Neuronal stem cell (in vitro differentiated cells): ENCODE data around the gene RGS7BP.

Experiments
- DNase-seq: peaks from one replicate; pipeline ENCODE4 v3.0.0-alpha.2; 2013; ENCODE audit warnings: low spot score
- H2AFZ ChIP-seq: one replicate; pipeline ENCODE4 v1.6.1; 2013; ENCODE audit warnings: mild to moderate bottlenecking, low read length, inconsistent platforms
- H2AK5ac ChIP-seq: 2 replicates; pipeline ENCODE4 v1.6.1; 2013; ENCODE audit warnings: low read depth, mild to moderate bottlenecking, inconsistent platforms, low read length, moderate library complexity, mixed read lengths
- H2BK120ac ChIP-seq: 2 replicates; pipeline ENCODE4 v1.6.1; 2013; ENCODE audit warnings: low read depth, mild to moderate bottlenecking, inconsistent platforms, low read length, moderate library complexity, mixed read lengths
- H2BK12ac ChIP-seq: one replicate; pipeline ENCODE4 v1.6.1; 2013; ENCODE audit warnings: low read length, inconsistent platforms
- H2BK15ac ChIP-seq: 2 replicates; pipeline ENCODE4 v1.6.1; 2013; ENCODE audit warnings: mild to moderate bottlenecking, low read length, inconsistent platforms, mixed read lengths
- H2BK5ac ChIP-seq: one replicate; pipeline ENCODE4 v1.6.1; 2013; ENCODE audit warnings: inconsistent platforms, mild to moderate bottlenecking, low read length, moderate library complexity
- H3K14ac ChIP-seq: one replicate; pipeline ENCODE4 v1.6.1; 2013; ENCODE audit warnings: low read length, inconsistent platforms
- H3K18ac ChIP-seq: 2 replicates; pipeline ENCODE4 v1.6.1; 2013; ENCODE audit warnings: low read length, inconsistent platforms
- H3K23ac ChIP-seq: 2 replicates; pipeline ENCODE4 v1.6.1; 2013; ENCODE audit warnings: low read depth, mild to moderate bottlenecking, mixed read lengths, low read length, inconsistent platforms; ENCODE audit not compliant: poor library complexity
- H3K27ac ChIP-seq: replicated peaks from 3 replicates; pipeline ENCODE4 v1.5.1; 2013; ENCODE audit warnings: low read length, inconsistent platforms
- H3K27me3 ChIP-seq, 3 experiments: 2 replicates each; pipeline ENCODE4 v1.6.1; 2013; ENCODE audit warnings: low read length in 3 of 3, mild to moderate bottlenecking in 2 of 3, inconsistent platforms in 1 of 3, low read depth in 1 of 3, mixed read lengths in 1 of 3, moderate library complexity in 1 of 3; ENCODE audit not compliant: control insufficient read depth in 3 of 3, insufficient read depth in 3 of 3
- H3K36me3 ChIP-seq, 2 donors: replicated peaks in 1 of 2; 2 replicates each; pipeline ENCODE4 v1.6.1; 2013; ENCODE audit warnings: low read length in 2 of 2; ENCODE audit not compliant: control insufficient read depth in 2 of 2, insufficient read depth in 2 of 2
- H3K4ac ChIP-seq: 2 replicates; pipeline ENCODE4 v1.6.1; 2013; ENCODE audit warnings: inconsistent platforms, mild to moderate bottlenecking, low read length, moderate library complexity
- H3K4me1 ChIP-seq, 2 donors: 1 replicate in 1 of 2; 2 replicates in 1 of 2; pipeline ENCODE4 v1.6.1; 2013; ENCODE audit warnings: low read length in 2 of 2, low read depth in 1 of 2; ENCODE audit not compliant: control insufficient read depth in 2 of 2, insufficient read depth in 1 of 2
- H3K4me2 ChIP-seq: one replicate; pipeline ENCODE4 v1.6.1; 2013; ENCODE audit warnings: mild to moderate bottlenecking, low read length, inconsistent platforms; ENCODE audit not compliant: insufficient read depth, poor library complexity, severe bottlenecking
- H3K4me3 ChIP-seq, 2 donors: 2 replicates each; pipeline ENCODE4 v1.5.1; 2013; ENCODE audit warnings: low read length in 2 of 2, mild to moderate bottlenecking in 2 of 2, inconsistent platforms in 1 of 2, moderate library complexity in 1 of 2
- H3K79me1 ChIP-seq: one replicate; pipeline ENCODE4 v1.6.1; 2013; ENCODE audit warnings: low read depth, mild to moderate bottlenecking, inconsistent platforms, low read length, moderate library complexity
- H3K9ac ChIP-seq: one replicate; pipeline ENCODE4 v1.6.1; 2013; ENCODE audit warnings: mild to moderate bottlenecking, low read depth, low read length, inconsistent platforms; ENCODE audit not compliant: poor library complexity
- H3K9me3 ChIP-seq, 2 donors: replicated peaks in 1 of 2; 2 replicates each; pipeline versions ENCODE3 to v1.6.1; 2013; ENCODE audit warnings: low read length in 2 of 2, mild to moderate bottlenecking in 2 of 2, inconsistent platforms in 1 of 2, low read depth in 1 of 2, mixed read lengths in 1 of 2, moderate library complexity in 1 of 2; ENCODE audit not compliant: control insufficient read depth in 2 of 2, insufficient read depth in 1 of 2
- H4K8ac ChIP-seq: one replicate; pipeline ENCODE4 v1.6.1; 2013; ENCODE audit warnings: low read depth, mild to moderate bottlenecking, inconsistent platforms, low read length, moderate library complexity
- H4K91ac ChIP-seq: one replicate; pipeline ENCODE4 v1.6.1; 2013; ENCODE audit warnings: low read length, low read depth, mild to moderate bottlenecking, inconsistent platforms; ENCODE audit not compliant: poor library complexity
- WGBS, 2 donors: extraction: QIAGEN DNeasy Blood & Tissue Kit; methylation state at CpG; one replicate each; pipeline ENCODE4 v1.1.7; 2013; ENCODE audit warnings: missing lambda C conversion rate in 2 of 2, mixed read lengths in 1 of 2; ENCODE audit not compliant: insufficient read length in 2 of 2, insufficient replicate concordance in 1 of 2; ENCODE audit errors: extremely low coverage in 2 of 2; 5-methylcytosine and 5-hydroxymethylcytosine counted together

RGS7BP gene

DNA sequence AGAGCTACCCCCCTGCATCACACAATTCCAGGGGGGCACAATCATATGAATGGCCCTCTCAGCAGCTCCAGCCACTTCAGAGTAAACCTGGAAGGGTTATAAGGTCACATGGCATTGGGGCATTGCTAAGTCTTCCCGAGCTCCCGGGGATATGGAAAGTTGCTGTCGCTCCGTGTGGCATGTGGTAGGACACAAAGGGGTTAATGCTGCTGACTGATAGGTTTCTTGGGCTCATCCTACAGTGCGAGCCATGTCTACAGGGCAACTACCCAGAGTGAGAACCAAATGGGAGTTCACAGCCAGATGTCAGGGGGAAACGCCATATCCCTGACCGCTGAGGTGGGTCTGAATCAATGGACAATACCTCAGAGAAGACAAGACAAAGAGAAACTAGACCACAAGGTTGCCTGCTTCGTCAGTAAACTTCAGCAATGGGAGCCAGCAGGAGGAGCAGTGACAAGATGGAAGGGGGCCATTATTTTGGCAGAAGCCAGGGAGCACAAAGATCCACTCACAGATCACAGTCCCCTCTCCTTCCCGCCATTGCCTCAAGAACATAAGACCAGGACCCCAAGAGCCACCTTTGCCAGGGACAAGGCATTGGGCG is 132.1 kb downstream of the RGS7BP start:
- Histone ChIP-seq H2AFZ (peak overlapping the region; percentile 62), H2AK5ac (no peak overlapping the region), H2BK12ac (no peak overlapping the region), H2BK120ac (no peak overlapping the region), H3K4me1 (peaks cover 0 to 3% of the 10 kb centered on the region in 2 donors), H3K27ac (no peak overlapping the region), H4K91ac (no peak overlapping the region), H2BK15ac (no peak overlapping the region), H3K79me1 (no peaks in the 10 kb centered on the region), H3K27me3 (no peaks in the 10 kb centered on the region), H3K23ac (no peak overlapping the region), H2BK5ac (no peak overlapping the region), H3K9me3 (no peaks in the 10 kb centered on the region), H4K8ac (no peak overlapping the region), H3K36me3 (no peaks in the 10 kb centered on the region), H3K14ac (no peak overlapping the region), H3K4ac (no peak overlapping the region), H3K18ac (no peak overlapping the region), H3K4me2 (no peak overlapping the region), H3K4me3 (no peak overlapping the region), H3K9ac (no peak overlapping the region)
- no CpG with 5 or more reads among the region's 10 CpGs for WGBS, 2 donors
- no peak for DNase-seq

DNA sequence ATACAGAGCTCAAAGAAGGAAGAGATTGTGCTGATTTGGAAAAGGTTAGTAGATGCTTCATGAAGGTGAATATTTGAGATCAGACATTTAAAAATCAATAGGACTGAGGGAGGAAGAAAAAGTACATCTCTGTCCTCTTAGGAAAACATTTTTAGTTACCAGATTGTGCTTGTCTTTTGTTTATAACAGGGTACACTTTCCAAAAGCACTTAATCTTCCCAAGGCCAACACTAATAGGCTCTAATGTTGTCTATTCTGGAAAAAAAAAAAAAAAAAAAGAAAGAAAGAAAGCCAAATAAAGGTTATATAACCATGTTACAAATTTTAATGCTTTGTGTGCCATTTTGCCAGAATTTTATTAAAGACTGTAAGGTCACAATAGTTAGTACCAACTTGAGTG is 139.0 kb downstream of the RGS7BP start:
- no peak overlapping the region for H2BK15ac ChIP-seq
- H2BK120ac ChIP-seq: no peak overlapping the region
- H3K27me3 ChIP-seq: no peaks in the 10 kb centered on the region
- no peak overlapping the region for H3K14ac ChIP-seq
- no peak overlapping the region for H4K8ac ChIP-seq
- H3K36me3 ChIP-seq: no peaks in the 10 kb centered on the region
- no peak overlapping the region for H3K9ac ChIP-seq
- H3K9me3 ChIP-seq: peaks cover 0 to 2% of the 10 kb centered on the region in 2 donors
- H4K91ac ChIP-seq: no peak overlapping the region
- H2AK5ac ChIP-seq: no peak overlapping the region
- H2BK5ac ChIP-seq: no peak overlapping the region
- no peak overlapping the region for H2AFZ ChIP-seq
- no peak overlapping the region for H3K4me3 ChIP-seq
- no peaks in the 10 kb centered on the region for H3K79me1 ChIP-seq
- DNase-seq: no peak
- no peak overlapping the region for H3K18ac ChIP-seq
- H3K4me2 ChIP-seq: no peak overlapping the region
- no peak overlapping the region for H2BK12ac ChIP-seq
- no peak overlapping the region for H3K4ac ChIP-seq
- H3K23ac ChIP-seq: no peak overlapping the region
- no peak overlapping the region for H3K27ac ChIP-seq
- peaks cover 0 to 3% of the 10 kb centered on the region in 2 donors for H3K4me1 ChIP-seq

DNA sequence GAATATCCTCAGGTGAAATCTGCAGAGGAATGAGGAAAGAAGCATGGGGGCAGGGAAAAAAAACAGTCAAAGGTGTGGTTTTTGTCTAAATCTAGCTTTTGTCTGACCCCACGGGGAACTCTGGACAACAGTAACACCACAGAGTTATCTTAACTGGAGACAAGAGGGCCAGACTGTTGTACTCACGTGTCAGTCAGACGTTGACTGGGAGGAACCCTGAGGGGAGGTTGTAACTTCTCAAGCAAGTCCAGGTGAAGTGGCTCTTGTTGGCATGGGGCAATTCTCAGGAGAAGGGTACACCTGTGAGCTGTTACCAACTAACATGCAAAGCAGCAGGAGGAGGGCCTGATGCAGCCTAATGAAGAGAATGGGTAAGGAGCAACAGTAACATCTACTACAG is 140.4 kb downstream of the RGS7BP start:
- H2BK120ac ChIP-seq: no peak overlapping the region
- no peak overlapping the region for H4K91ac ChIP-seq
- no peaks in the 10 kb centered on the region for H3K36me3 ChIP-seq
- H4K8ac ChIP-seq: no peak overlapping the region
- WGBS, 2 donors: no CpG with 5 or more reads among the region's 3 CpGs
- H3K27me3 ChIP-seq: no peaks in the 10 kb centered on the region
- H2BK12ac ChIP-seq: no peak overlapping the region
- H3K9ac ChIP-seq: no peak overlapping the region
- H3K23ac ChIP-seq: no peak overlapping the region
- no peak for DNase-seq
- no peak overlapping the region for H2AFZ ChIP-seq
- no peak overlapping the region for H3K27ac ChIP-seq
- H3K4me2 ChIP-seq: no peak overlapping the region
- H2AK5ac ChIP-seq: no peak overlapping the region
- H3K18ac ChIP-seq: peak overlapping the region; percentile 71
- H3K79me1 ChIP-seq: no peaks in the 10 kb centered on the region
- H2BK5ac ChIP-seq: no peak overlapping the region
- peaks cover 0 to 2% of the 10 kb centered on the region in 2 donors for H3K9me3 ChIP-seq
- H3K4me1 ChIP-seq: peaks cover 0 to 3% of the 10 kb centered on the region in 2 donors
- no peak overlapping the region for H3K4me3 ChIP-seq
- no peak overlapping the region for H2BK15ac ChIP-seq
- H3K14ac ChIP-seq: no peak overlapping the region
- H3K4ac ChIP-seq: no peak overlapping the region

DNA sequence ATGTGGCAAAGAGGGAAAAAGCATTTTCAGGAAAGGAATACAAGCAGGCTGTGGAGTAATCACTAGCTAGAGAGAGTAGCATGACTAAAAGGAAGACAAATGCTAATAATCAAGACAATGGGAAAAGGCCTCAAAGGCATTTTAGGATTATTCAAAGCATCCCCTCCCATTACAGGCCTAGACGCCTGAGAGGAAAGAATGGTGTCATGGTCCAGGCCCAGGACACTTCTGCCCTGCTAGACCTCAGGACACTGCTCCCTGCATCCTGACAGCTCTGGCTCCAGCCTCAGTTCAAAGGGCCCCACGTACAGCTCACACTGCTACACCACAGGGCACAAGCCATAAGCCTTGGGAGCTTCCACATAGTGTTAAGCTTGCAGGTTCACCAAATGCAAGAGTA is 143.7 kb downstream of the RGS7BP start:
- Histone ChIP-seq H2BK12ac (no peak overlapping the region), H3K36me3 (no peaks in the 10 kb centered on the region), H3K4ac (no peak overlapping the region), H3K27me3 (no peaks in the 10 kb centered on the region), H2BK120ac (no peak overlapping the region), H3K14ac (no peak overlapping the region), H2AFZ (no peak overlapping the region), H2AK5ac (no peak overlapping the region), H3K18ac (no peak overlapping the region), H4K91ac (no peak overlapping the region), H3K27ac (no peak overlapping the region), H4K8ac (no peak overlapping the region), H2BK5ac (no peak overlapping the region), H3K79me1 (no peaks in the 10 kb centered on the region), H3K9ac (no peak overlapping the region), H3K4me2 (no peak overlapping the region), H2BK15ac (no peak overlapping the region), H3K4me1 (peaks cover 0 to 3% of the 10 kb centered on the region in 2 donors), H3K9me3 (peaks cover 0 to 2% of the 10 kb centered on the region in 2 donors), H3K23ac (no peak overlapping the region), H3K4me3 (no peak overlapping the region)
- WGBS, 2 donors: no CpG with 5 or more reads among the region's 2 CpGs
- no peak for DNase-seq
